K562 (cell line): ENCODE results near the gene MAP3K20. TPM values are rescaled to one million over a fixed set of nuclear protein-coding genes. Genes with fewer than 3 reads are reported as not detected.

Source experiments
- ARNT ChIP-seq, 2 experiments: fragments of 450-650 bp; IDR thresholded peaks; 2 replicates each; pipeline ENCODE4 v1.6.1; 2016; ENCODE audit warnings: mild to moderate bottlenecking in 1 of 2
- BACH1 ChIP-seq: fragments of 200-800 bp; sonication (Bioruptor generic); IDR thresholded peaks from 2 replicates; pipeline ENCODE4 v1.6.1; 2016; ENCODE audit warnings: missing genetic modification characterization, missing compliant biosample characterization
- CAMTA2 ChIP-seq: fragments of 250-450 bp; sonication (Bioruptor Pico); conservative IDR thresholded peaks from 2 replicates; pipeline ENCODE4 v1.5.1; 2022
- ELF1 ChIP-seq: fragments of 200-800 bp; sonication (Bioruptor generic); IDR thresholded peaks from 2 replicates; pipeline ENCODE4 v1.6.1; 2016; ENCODE audit warnings: missing genetic modification characterization, missing compliant biosample characterization
- GTF2A2 ChIP-seq: IDR thresholded peaks from 2 replicates; pipeline ENCODE4 v1.6.1; 2016; ENCODE audit warnings: mild to moderate bottlenecking, missing genetic modification characterization, missing compliant biosample characterization
- HDAC8 ChIP-seq: fragments of 450-650 bp; IDR thresholded peaks from 2 replicates; pipeline ENCODE4 v1.6.1; 2016; ENCODE audit warnings: mild to moderate bottlenecking, missing genetic modification characterization, moderate library complexity, missing compliant biosample characterization
- MECOM ChIP-seq: fragments of 250-450 bp; sonication (Bioruptor Pico); IDR thresholded peaks from 2 replicates; pipeline ENCODE4 v1.8.0; 2022; ENCODE audit warnings: inconsistent platforms
- MIER1 ChIP-seq: fragments of 450-650 bp; IDR thresholded peaks from 2 replicates; pipeline ENCODE4 v1.6.1; 2016; ENCODE audit warnings: antibody characterized with exemption, mild to moderate bottlenecking, low read depth
- MTF1 ChIP-seq: fragments of 250-450 bp; sonication (Bioruptor Pico); IDR thresholded peaks from 2 replicates; pipeline ENCODE4 v1.9.0; 2021; ENCODE audit warnings: moderate library complexity, mild to moderate bottlenecking, inconsistent platforms, borderline replicate concordance
- NFIX ChIP-seq: fragments of 250-450 bp; sonication (Bioruptor Pico); IDR thresholded peaks from 2 replicates; pipeline ENCODE4 v1.4.0; 2020; ENCODE audit warnings: low read depth, mild to moderate bottlenecking, moderate library complexity
- NR4A1 ChIP-seq, 2 experiments: fragments of 250-450 bp in 1 of 2; fragments of 450-650 bp in 1 of 2; sonication (Bioruptor Pico) in 1 of 2; IDR thresholded peaks; 2 replicates each; pipeline versions ENCODE4 v1.4.0 to v1.6.1; 2016 to 2020; ENCODE audit warnings: mild to moderate bottlenecking in 2 of 2, missing compliant biosample characterization in 1 of 2, missing genetic modification characterization in 1 of 2, moderate library complexity in 1 of 2
- PPARD ChIP-seq: fragments of 250-450 bp; sonication (Bioruptor Pico); IDR thresholded peaks from 2 replicates; pipeline ENCODE4 v1.8.0; 2022; ENCODE audit warnings: inconsistent platforms, mild to moderate bottlenecking, moderate library complexity
- RBM17 ChIP-seq: fragments of 200-400 bp; formaldehyde crosslinking; IDR thresholded peaks from 2 replicates; pipeline ENCODE4 v1.6.1; 2017; ENCODE audit warnings: low read depth, mild to moderate bottlenecking, low read length, borderline replicate concordance
- RBM34 ChIP-seq: fragments of 200-400 bp; formaldehyde crosslinking; IDR thresholded peaks from 2 replicates; pipeline ENCODE4 v1.6.1; 2018; ENCODE audit warnings: low read length, borderline replicate concordance; ENCODE audit not compliant: insufficient read depth
- SAP30 ChIP-seq: fragments of 200-600 bp; sonication (generic); IDR thresholded peaks from 2 replicates; pipeline ENCODE4 v1.6.1; 2012; ENCODE audit warnings: borderline replicate concordance, low read depth, mild to moderate bottlenecking, moderate library complexity, low read length, control low read depth, inconsistent platforms; ENCODE audit not compliant: insufficient read depth, poor library complexity, severe bottlenecking
- SIRT6 ChIP-seq: IDR thresholded peaks from one replicate; pipeline ENCODE4 v1.6.1; 2012; ENCODE audit warnings: low read depth, mild to moderate bottlenecking, control low read depth, inconsistent platforms, low read length, moderate library complexity
- SRSF1 ChIP-seq: fragments of 200-400 bp; formaldehyde crosslinking; IDR thresholded peaks from 2 replicates; pipeline ENCODE4 v1.6.1; 2017; ENCODE audit warnings: mild to moderate bottlenecking, low read depth, low read length, moderate library complexity
- TAF1 ChIP-seq: IDR thresholded peaks from 2 replicates; pipeline ENCODE4 v1.6.1; 2011; ENCODE audit warnings: mild to moderate bottlenecking, low read length, moderate library complexity; ENCODE audit not compliant: insufficient read depth, control insufficient read depth, severe bottlenecking; ENCODE audit errors: extremely low read depth
- TGIF2 ChIP-seq: sonication (generic); formaldehyde crosslinking; IDR thresholded peaks from 2 replicates; pipeline ENCODE4 v1.8.1; 2022; ENCODE audit warnings: mild to moderate bottlenecking, missing genetic modification reagents, moderate library complexity
- USF2 ChIP-seq: sonication (generic); formaldehyde crosslinking; IDR thresholded peaks from 2 replicates; pipeline ENCODE4 v1.5.0; 2020; ENCODE audit warnings: missing genetic modification reagents
- YY1 ChIP-seq, 3 experiments: IDR thresholded peaks; 2 replicates each; pipeline ENCODE4 v1.6.1; 2011; ENCODE audit warnings: low read length in 2 of 3, mild to moderate bottlenecking in 2 of 3, moderate library complexity in 2 of 3, borderline replicate concordance in 1 of 3, control low read depth in 1 of 3, low read depth in 1 of 3; ENCODE audit not compliant: insufficient read depth in 3 of 3, insufficient replicate concordance in 2 of 3, control insufficient read depth in 1 of 3, insufficient read length in 1 of 3; ENCODE audit errors: extremely low read depth in 1 of 3
- polyA plus RNA-seq, 8 experiments: library from polyadenylated mRNA; depleted of rRNA in 4 of 8; stranded (reverse) in 5 of 8; unstranded in 3 of 8; fragments of >200 nt; fragmentation: Nextera tagmentation in 2 of 8; fragmentation: Illumina TruSeq in 1 of 8; extraction: Ambion mirVana in 2 of 8; extraction: Trizol in 1 of 8; gene quantifications; 2 replicates each; pipeline versions ENCODE4 v1.2.1 to v1.2.3, GENCODE V29; 2011 to 2014; ENCODE audit warnings: inconsistent platforms in 1 of 8, missing spikeins in 1 of 8
- total RNA-seq, 7 experiments: library from RNA; depleted of rRNA in 6 of 7; stranded (reverse); fragments of >200 nt in 6 of 7; fragmentation: Illumina TruSeq in 2 of 7; extraction: Trizol in 2 of 7; gene quantifications; 2 replicates each; pipeline versions ENCODE4 v1.2.1 to v1.2.3, GENCODE V29; 2011 to 2021; ENCODE audit warnings: low replicate concordance in 1 of 7
- TF ChIP-seq, protein P1 (sequence below): fragments of 250-450 bp; sonication (Bioruptor Pico); IDR thresholded peaks from 2 replicates; pipeline ENCODE4 v1.5.1; 2021; ENCODE audit warnings: mild to moderate bottlenecking
- TF ChIP-seq, protein P2 (sequence below): IDR thresholded peaks from 3 replicates; pipeline ENCODE4 v1.6.1; 2011; ENCODE audit warnings: borderline replicate concordance, mild to moderate bottlenecking; ENCODE audit not compliant: insufficient read length, insufficient read depth

The MAP3K20 gene
- total and polyA plus RNA-seq, 9 of the 15 experiments (the other 6 are each of a cell fraction or from before 2014, with no cell fraction given) = 9.8 to 34.2 (median 27.3) TPM

- TF ChIP-seq PPARD (CRISPR knock-in tag) (no peak), HDAC8 (no peak), NR4A1 (CRISPR knock-in tag; IDR thresholded peaks at IDR 0.05) (no peak), NR4A1 (tag; IDR thresholded peaks at IDR 0.05) (no peak), SRSF1 (no peak), TAF1 (no peak), SAP30 (no peak), ARNT (IDR thresholded peaks at IDR 0.05) (0 out of 4 replicates have a peak, but pooled peaks of 1 of the 2 experiments have one; percentile 68), CAMTA2 (CRISPR knock-in tag) (no peak), RBM17 (no peak), YY1 (IDR thresholded peaks at IDR 0.05; ENCODE audit: borderline replicate concordance in 1 of 3, control insufficient read depth in 1 of 3, extremely low read depth in 1 of 3, insufficient read depth in 3 of 3, insufficient read length in 1 of 3, insufficient replicate concordance in 2 of 3, low read depth in 1 of 3, low read length in 2 of 3) (no peak), TGIF2 (CRISPR knock-in tag) (no peak), USF2 (CRISPR knock-in tag) (peak; percentile 81), MIER1 (no peak), MTF1 (no peak), ELF1 (tag) (no peak), NFIX (CRISPR knock-in tag) (no peak), GTF2A2 (tag) (no peak), MECOM (CRISPR knock-in tag) (no peak), BACH1 (tag) (peak; percentile 65), RBM34 (no peak), SIRT6 (no peak)
- TF ChIP-seq, protein P1, sequence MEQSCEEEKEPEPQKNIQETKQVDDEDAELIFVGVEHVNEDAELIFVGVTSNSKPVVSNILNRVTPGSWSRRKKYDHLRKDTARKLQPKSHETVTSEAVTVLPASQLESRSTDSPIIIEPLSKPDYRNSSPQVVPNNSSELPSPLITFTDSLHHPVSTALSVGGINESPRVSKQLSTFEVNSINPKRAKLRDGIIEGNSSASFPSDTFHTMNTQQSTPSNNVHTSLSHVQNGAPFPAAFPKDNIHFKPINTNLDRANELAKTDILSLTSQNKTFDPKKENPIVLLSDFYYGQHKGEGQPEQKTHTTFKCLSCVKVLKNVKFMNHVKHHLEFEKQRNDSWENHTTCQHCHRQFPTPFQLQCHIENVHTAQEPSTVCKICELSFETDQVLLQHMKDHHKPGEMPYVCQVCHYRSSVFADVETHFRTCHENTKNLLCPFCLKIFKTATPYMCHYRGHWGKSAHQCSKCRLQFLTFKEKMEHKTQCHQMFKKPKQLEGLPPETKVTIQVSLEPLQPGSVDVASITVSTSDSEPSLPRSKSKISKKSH (CRISPR knock-in tag) = no peak
- TF ChIP-seq, protein P2, sequence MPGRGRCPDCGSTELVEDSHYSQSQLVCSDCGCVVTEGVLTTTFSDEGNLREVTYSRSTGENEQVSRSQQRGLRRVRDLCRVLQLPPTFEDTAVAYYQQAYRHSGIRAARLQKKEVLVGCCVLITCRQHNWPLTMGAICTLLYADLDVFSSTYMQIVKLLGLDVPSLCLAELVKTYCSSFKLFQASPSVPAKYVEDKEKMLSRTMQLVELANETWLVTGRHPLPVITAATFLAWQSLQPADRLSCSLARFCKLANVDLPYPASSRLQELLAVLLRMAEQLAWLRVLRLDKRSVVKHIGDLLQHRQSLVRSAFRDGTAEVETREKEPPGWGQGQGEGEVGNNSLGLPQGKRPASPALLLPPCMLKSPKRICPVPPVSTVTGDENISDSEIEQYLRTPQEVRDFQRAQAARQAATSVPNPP = no peak
These were observed 134.9 kb downstream of the MAP3K20 start (continued) for GRCh38 chr2:173210270-173211196.
